Stomach (tissue), 4 donors: ENCODE measurements around the gene ATXN7L1.

Source experiments
- EP300 ChIP-seq: sonication (generic); formaldehyde crosslinking; IDR thresholded peaks from one replicate; pipeline ENCODE4 v1.6.1; 2017; ENCODE audit warnings: antibody characterized with exemption
- POLR2AphosphoS5 ChIP-seq, 3 donors: sonication (generic); formaldehyde crosslinking; IDR thresholded peaks; one replicate each; pipeline ENCODE4 v1.6.1; 2016; ENCODE audit warnings: antibody characterized with exemption in 3 of 3
- TF ChIP-seq, protein P1 (sequence below), 7 experiments: fragments of 450-650 bp in 4 of 7; fragments of 200-600 bp in 3 of 7; sonication (generic) in 3 of 7; IDR thresholded peaks; one replicate each; pipeline ENCODE4 v1.5.1; 2016 to 2019; ENCODE audit warnings: antibody characterized with exemption in 7 of 7, control low read depth in 2 of 7, mild to moderate bottlenecking in 1 of 7

DNA sequence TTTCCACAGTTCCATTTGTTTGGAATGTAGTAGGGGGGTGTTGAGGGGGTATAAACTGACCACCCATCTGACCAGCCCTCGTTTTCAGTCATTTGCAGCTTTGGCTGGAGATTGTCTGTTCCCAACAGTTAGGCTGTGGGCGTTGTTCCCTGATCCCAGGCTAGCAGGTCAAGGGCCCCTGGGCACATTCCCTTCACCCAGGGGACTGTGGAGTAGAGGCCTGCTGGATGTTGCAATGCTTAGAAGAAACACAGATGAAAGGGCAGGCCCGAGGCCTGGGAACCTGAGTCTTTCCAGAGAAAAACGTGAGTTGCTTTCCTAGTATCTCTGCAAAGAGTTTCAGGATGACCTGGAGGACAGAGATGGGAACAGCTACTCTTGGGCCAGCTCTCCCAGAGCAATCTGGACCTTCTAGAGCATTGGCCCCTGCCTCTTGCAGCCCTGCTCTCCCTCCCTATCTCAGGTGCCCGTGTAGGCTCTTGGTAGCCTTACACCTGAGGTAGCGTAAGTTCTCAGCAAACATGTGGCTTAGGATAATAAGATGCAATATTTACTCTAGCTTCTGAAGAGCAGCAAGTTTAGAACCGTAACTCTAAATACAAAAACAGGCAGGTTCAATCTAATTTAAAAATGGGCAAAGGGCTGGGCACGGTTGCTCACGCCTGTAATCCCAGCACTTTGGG lies 195.8 kb downstream of the ATXN7L1 start:
- TF ChIP-seq, protein P1, sequence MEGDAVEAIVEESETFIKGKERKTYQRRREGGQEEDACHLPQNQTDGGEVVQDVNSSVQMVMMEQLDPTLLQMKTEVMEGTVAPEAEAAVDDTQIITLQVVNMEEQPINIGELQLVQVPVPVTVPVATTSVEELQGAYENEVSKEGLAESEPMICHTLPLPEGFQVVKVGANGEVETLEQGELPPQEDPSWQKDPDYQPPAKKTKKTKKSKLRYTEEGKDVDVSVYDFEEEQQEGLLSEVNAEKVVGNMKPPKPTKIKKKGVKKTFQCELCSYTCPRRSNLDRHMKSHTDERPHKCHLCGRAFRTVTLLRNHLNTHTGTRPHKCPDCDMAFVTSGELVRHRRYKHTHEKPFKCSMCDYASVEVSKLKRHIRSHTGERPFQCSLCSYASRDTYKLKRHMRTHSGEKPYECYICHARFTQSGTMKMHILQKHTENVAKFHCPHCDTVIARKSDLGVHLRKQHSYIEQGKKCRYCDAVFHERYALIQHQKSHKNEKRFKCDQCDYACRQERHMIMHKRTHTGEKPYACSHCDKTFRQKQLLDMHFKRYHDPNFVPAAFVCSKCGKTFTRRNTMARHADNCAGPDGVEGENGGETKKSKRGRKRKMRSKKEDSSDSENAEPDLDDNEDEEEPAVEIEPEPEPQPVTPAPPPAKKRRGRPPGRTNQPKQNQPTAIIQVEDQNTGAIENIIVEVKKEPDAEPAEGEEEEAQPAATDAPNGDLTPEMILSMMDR (IDR thresholded peaks at IDR 0.05), result no peak
- TF ChIP-seq POLR2AphosphoS5 (IDR thresholded peaks at IDR 0.05), result peak in 1 of 3 donors; percentile 17
- TF ChIP-seq EP300, result no peak
